GM12891 (cell line): ENCODE results near the gene TSACC.

ENCODE experiments used
- PAX5 ChIP-seq: IDR thresholded peaks from 2 replicates; pipeline ENCODE4 v1.6.1; 2011; ENCODE audit warnings: low read length, moderate library complexity, mild to moderate bottlenecking; ENCODE audit not compliant: insufficient read depth, severe bottlenecking
- POLR2A ChIP-seq: IDR thresholded peaks from 2 replicates; pipeline ENCODE4 v1.6.1; 2011; ENCODE audit warnings: low read depth, low read length, control low read depth
- POLR2AphosphoS5 ChIP-seq: IDR thresholded peaks from 2 replicates; pipeline ENCODE4 v1.6.1; 2011; ENCODE audit warnings: low read depth, low read length, control low read depth
- POU2F2 ChIP-seq: IDR thresholded peaks from 2 replicates; pipeline ENCODE4 v1.6.1; 2011; ENCODE audit warnings: low read depth, mild to moderate bottlenecking, control low read depth, low read length, moderate library complexity
- SPI1 ChIP-seq: IDR thresholded peaks from 2 replicates; pipeline ENCODE4 v1.6.1; 2011; ENCODE audit warnings: low read depth, low read length, control low read depth
- TAF1 ChIP-seq: IDR thresholded peaks from 2 replicates; pipeline ENCODE4 v1.6.1; 2011; ENCODE audit warnings: low read depth, low read length, control low read depth

DNA sequence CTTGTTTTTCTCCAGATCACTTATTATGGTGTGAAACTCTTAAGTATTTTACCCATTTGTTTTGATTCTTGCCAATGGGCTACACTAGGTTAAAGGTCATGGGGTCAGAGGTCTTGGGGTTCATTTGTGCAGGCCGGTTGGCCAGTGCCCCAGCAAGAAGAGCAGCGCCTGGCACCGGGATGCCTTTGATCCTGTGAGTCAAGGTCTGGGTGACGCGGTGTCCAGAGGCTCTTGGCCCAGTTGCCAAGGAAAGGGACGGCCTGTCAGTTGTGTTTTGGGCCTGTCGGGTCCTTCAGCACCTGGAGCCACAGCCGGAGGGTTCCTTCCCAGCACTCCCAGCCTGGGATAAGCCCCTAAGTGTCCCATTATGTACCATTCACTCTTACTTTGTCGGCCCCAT, 55.8 kb downstream of the TSACC start:
- TF ChIP-seq POLR2A, result no peak
- no peak for TF ChIP-seq POLR2AphosphoS5
- TF ChIP-seq SPI1, result no peak
- no peak for TF ChIP-seq POU2F2
- TF ChIP-seq PAX5, result no peak
- TF ChIP-seq TAF1, result no peak
